Activated CD8-positive, alpha-beta T cell treated with anti-CD3 and anti-CD28 coated beads for 36 hours (primary cell): ENCODE results near the gene ESYT1. TPM values are rescaled to one million over a fixed set of nuclear protein-coding genes. Genes with fewer than 3 reads are reported as not detected.

Source experiments
- ATAC-seq: fragments of 200-7000 bp; cut with Tn5 transposase; one replicate; pipeline ENCODE4 v1.10.0; 2021; ENCODE audit warnings: mild to moderate bottlenecking, moderate library complexity
- CTCF ChIA-PET: fragments of 350-600 bp; sonication (Branson Sonifier 250); formaldehyde crosslinking; loops from one replicate; lab custom pipeline; 2021; ENCODE audit warnings: antibody characterized with exemption; lab: Charles Lee
- POLR2A ChIA-PET: fragments of 350-600 bp; sonication (Branson Sonifier 250); formaldehyde crosslinking; loops from one replicate; lab custom pipeline; 2021; ENCODE audit warnings: antibody characterized with exemption; lab: Charles Lee
- DNase-seq: peaks from one replicate; pipeline ENCODE4 v3.0.0-alpha.2; 2020
- H3K27ac Mint-ChIP-seq: one replicate; pipeline ENCODE4 v1.8.0; 2021; ENCODE audit warnings: mild to moderate bottlenecking, mixed read lengths
- H3K27me3 Mint-ChIP-seq: one replicate; pipeline ENCODE4 v1.8.0; 2021; ENCODE audit warnings: mixed read lengths
- H3K36me3 Mint-ChIP-seq: one replicate; pipeline ENCODE4 v1.8.0; 2021; ENCODE audit warnings: low read depth, mixed read lengths
- H3K4me1 Mint-ChIP-seq: one replicate; pipeline ENCODE4 v1.8.0; 2021; ENCODE audit warnings: low read depth, mixed read lengths
- H3K4me3 Mint-ChIP-seq: one replicate; pipeline ENCODE4 v1.8.0; 2021; ENCODE audit warnings: mild to moderate bottlenecking, moderate library complexity, mixed read lengths
- H3K9me3 Mint-ChIP-seq: one replicate; pipeline ENCODE4 v1.8.0; 2021; ENCODE audit warnings: mixed read lengths
- CTCF ChIP-seq: fragments of 200-600 bp; IDR thresholded peaks from one replicate; pipeline ENCODE4 v1.8.0; 2022; ENCODE audit warnings: antibody characterized with exemption, mild to moderate bottlenecking
- intact Hi-C: fragments of 100-400 bp; cut with micrococcal nuclease; formaldehyde crosslinking; loops from one replicate; pipeline ENCODE4 v1.10.0; 2022
- total RNA-seq, 2 experiments: library from RNA; stranded (reverse); gene quantifications; one replicate each; pipeline ENCODE4 v1.2.3, GENCODE V29; 2021

Gene ESYT1
- total RNA-seq, 2 experiments from 2014 or later = 154 to 160 TPM

GRCh38 chr12:56097738-56098137 lies 30.3 kb upstream of the ESYT1 start:
- POLR2A ChIA-PET = interaction anchor here (1.8 kb wide), 1 partner anchor 11 kb away, joined by 4 read pairs; no protein-coding TSS in a partner anchor
- H3K4me1 Mint-ChIP-seq = peaks cover 17% of the 10 kb centered on the region
- no peak for ATAC-seq
- no peaks in the 10 kb centered on the region for H3K9me3 Mint-ChIP-seq
- DNase-seq = no peak
- no peak overlapping the region for H3K4me3 Mint-ChIP-seq
- no peaks in the 10 kb centered on the region for H3K36me3 Mint-ChIP-seq
- H3K27ac Mint-ChIP-seq = no peak overlapping the region
- H3K27me3 Mint-ChIP-seq = no peaks in the 10 kb centered on the region
- no peak for TF ChIP-seq CTCF
- intact Hi-C loops = no loop called here
- CTCF ChIA-PET = interaction anchor here (1.3 to 1.8 kb wide), 2 partner anchors 12 to 359 kb away, joined by 5 read pairs; no protein-coding TSS in a partner anchor

- Mint-ChIP-seq H3K27me3 (no peaks in the 10 kb centered on the region), H3K4me1 (peaks cover 26% of the 10 kb centered on the region), H3K36me3 (no peaks in the 10 kb centered on the region), H3K9me3 (no peaks in the 10 kb centered on the region), H3K27ac (no peak overlapping the region), H3K4me3 (no peak overlapping the region)
- ChIA-PET CTCF (interaction anchor here (1.5 kb wide), 1 partner anchor 20 kb away, joined by 5 read pairs; no protein-coding TSS in a partner anchor), POLR2A (no interaction called here)
- no peak for DNase-seq
- no peak for ATAC-seq
- TF ChIP-seq CTCF = no peak
- intact Hi-C loops = no loop called here
These were observed 29.5 kb upstream of the ESYT1 start for GRCh38 chr12:56098592-56098991.

GRCh38 chr12:56099787-56100186 lies 28.3 kb upstream of the ESYT1 start:
- H3K9me3 Mint-ChIP-seq = no peaks in the 10 kb centered on the region
- POLR2A ChIA-PET = no interaction called here
- no peak for TF ChIP-seq CTCF
- intact Hi-C loops = no loop called here
- H3K4me1 Mint-ChIP-seq = peaks cover 28% of the 10 kb centered on the region
- H3K4me3 Mint-ChIP-seq = no peak overlapping the region
- peaks cover 5% of the 10 kb centered on the region for H3K36me3 Mint-ChIP-seq
- no peaks in the 10 kb centered on the region for H3K27me3 Mint-ChIP-seq
- DNase-seq (no peak), ATAC-seq (no peak)
- CTCF ChIA-PET = interaction anchor here (1.5 kb wide), 1 partner anchor 21 kb away, joined by 5 read pairs; no protein-coding TSS in a partner anchor
- no peak overlapping the region for H3K27ac Mint-ChIP-seq

- DNase-seq (no peak), ATAC-seq (no peak)
- H3K9me3 Mint-ChIP-seq = no peaks in the 10 kb centered on the region
- POLR2A ChIA-PET = no interaction called here
- no peak overlapping the region for H3K27ac Mint-ChIP-seq
- H3K4me3 Mint-ChIP-seq = no peak overlapping the region
- H3K27me3 Mint-ChIP-seq = no peaks in the 10 kb centered on the region
- TF ChIP-seq CTCF = no peak
- H3K4me1 Mint-ChIP-seq = peaks cover 28% of the 10 kb centered on the region
- intact Hi-C loops = no loop called here
- CTCF ChIA-PET = no interaction called here
- H3K36me3 Mint-ChIP-seq = peaks cover 17% of the 10 kb centered on the region
These were observed 27.0 kb upstream of the ESYT1 start for GRCh38 chr12:56101045-56101444.

- DNase-seq (no peak), ATAC-seq (no peak)
- intact Hi-C loops = loop anchor here (2.0 kb wide), 1 partner anchor 60 kb away; no protein-coding TSS in a partner anchor
- POLR2A ChIA-PET = interaction anchor here (1.6 to 9.1 kb wide), 9 partner anchors 11 to 203 kb away, joined by 3 to 162 read pairs (median 15); partner anchors contain the start of genes ERBB3, ESYT1, PYM1 and RPL41
- Mint-ChIP-seq H3K27ac (peak overlapping the region; percentile 99), H3K4me1 (peaks cover 43% of the 10 kb centered on the region), H3K36me3 (peaks cover 31% of the 10 kb centered on the region), H3K27me3 (no peaks in the 10 kb centered on the region), H3K4me3 (peak overlapping the region; percentile 95), H3K9me3 (no peaks in the 10 kb centered on the region)
- TF ChIP-seq CTCF = no peak
- CTCF ChIA-PET = interaction anchor here (0.8 to 8.1 kb wide), 7 partner anchors 12 to 364 kb away, joined by 3 to 53 read pairs (median 5); no protein-coding TSS in a partner anchor
These were observed 25.4 kb upstream of the ESYT1 start for GRCh38 chr12:56102683-56103065.
